B cell (primary cell): ENCODE data around the gene NR1H3. TPM values are rescaled to one million over a fixed set of nuclear protein-coding genes. Genes with fewer than 3 reads are reported as not detected.

ENCODE experiments used
- ATAC-seq: fragments of 200-7000 bp; cut with Tn5 transposase; one replicate; pipeline ENCODE4 v1.10.0; 2021; ENCODE audit warnings: low read depth, mild to moderate bottlenecking, moderate number of reproducible peaks, moderate library complexity
- CTCF ChIA-PET: fragments of 350-600 bp; sonication (Branson Sonifier 250); formaldehyde crosslinking; loops from one replicate; lab custom pipeline; 2021; ENCODE audit warnings: antibody characterized with exemption, inconsistent platforms; lab: Charles Lee
- POLR2A ChIA-PET: fragments of 350-600 bp; sonication (Branson Sonifier 250); formaldehyde crosslinking; loops from one replicate; lab custom pipeline; 2021; ENCODE audit warnings: antibody characterized with exemption; lab: Charles Lee
- DNase-seq: peaks from one replicate; pipeline ENCODE4 v3.0.0; 2013
- H2AFZ ChIP-seq: 2 replicates; pipeline ENCODE4 v1.6.1; 2012; ENCODE audit warnings: mild to moderate bottlenecking, low read depth, low read length; ENCODE audit not compliant: insufficient read depth, poor library complexity, severe bottlenecking
- H3K27ac ChIP-seq, 2 donors: 1 replicate in 1 of 2; 2 replicates in 1 of 2; pipeline ENCODE4 v1.5.1; 2012 to 2013; ENCODE audit warnings: low read length in 2 of 2, mild to moderate bottlenecking in 2 of 2, moderate library complexity in 1 of 2
- H3K27me3 ChIP-seq, 4 experiments: fragments of 200-600 bp in 1 of 4; sonication (generic) in 1 of 4; replicated peaks in 1 of 4; 1 replicate in 2 of 4; 2 replicates in 2 of 4; pipeline versions ENCODE4 v1.6.1 to v1.7.0; 2013 to 2016; ENCODE audit warnings: low read length in 3 of 4, mild to moderate bottlenecking in 2 of 4, mixed read lengths in 1 of 4, moderate library complexity in 1 of 4; ENCODE audit not compliant: insufficient read depth in 4 of 4, control insufficient read depth in 3 of 4; ENCODE audit errors: control extremely low read depth in 1 of 4
- H3K36me3 ChIP-seq, 2 experiments: replicated peaks in 1 of 2; 1 replicate in 1 of 2; 2 replicates in 1 of 2; pipeline versions ENCODE4 v1.6.1 to v1.7.1; 2013; ENCODE audit warnings: low read length in 1 of 2; ENCODE audit not compliant: insufficient read depth in 2 of 2, control insufficient read depth in 1 of 2; ENCODE audit errors: control extremely low read depth in 1 of 2, extremely low read depth in 1 of 2
- H3K4me1 ChIP-seq, 2 donors: fragments of 200-600 bp in 1 of 2; sonication (generic) in 1 of 2; 1 replicate in 1 of 2; 2 replicates in 1 of 2; pipeline versions ENCODE4 v1.5.1 to v1.6.1; 2013 to 2017; ENCODE audit warnings: low read length in 2 of 2; ENCODE audit not compliant: control insufficient read depth in 2 of 2, insufficient read depth in 2 of 2
- H3K4me2 ChIP-seq: replicated peaks from 2 replicates; pipeline ENCODE3; 2012; ENCODE audit warnings: mild to moderate bottlenecking, low read depth, low read length; ENCODE audit not compliant: poor library complexity, severe bottlenecking
- H3K4me3 ChIP-seq, 5 experiments: fragments of 200-600 bp in 1 of 5; sonication (generic) in 1 of 5; 1 replicate in 3 of 5; 2 replicates in 2 of 5; pipeline versions ENCODE4 v1.5.1 to v1.7.0; 2011 to 2016; ENCODE audit warnings: low read length in 4 of 5, mild to moderate bottlenecking in 4 of 5, low read depth in 2 of 5, control low read depth in 1 of 5, moderate library complexity in 1 of 5; ENCODE audit not compliant: insufficient read depth in 1 of 5; ENCODE audit errors: control extremely low read depth in 1 of 5, extremely low read depth in 1 of 5
- H3K79me2 ChIP-seq: fragments of 200-600 bp; sonication (generic); one replicate; pipeline ENCODE4 v1.6.0; 2016; ENCODE audit warnings: low read length; ENCODE audit not compliant: control insufficient read depth, insufficient read depth
- H3K9ac ChIP-seq: fragments of 200-600 bp; sonication (generic); 2 replicates; pipeline ENCODE4 v1.6.1; 2017; ENCODE audit warnings: mild to moderate bottlenecking, low read length, moderate library complexity
- H3K9me3 ChIP-seq, 3 donors: one replicate each; pipeline versions ENCODE4 v1.6.1 to v1.7.1; 2013; ENCODE audit warnings: low read length in 2 of 3; ENCODE audit not compliant: control insufficient read depth in 2 of 3, insufficient read depth in 1 of 3; ENCODE audit errors: control extremely low read depth in 1 of 3
- H4K20me1 ChIP-seq: 2 replicates; pipeline ENCODE4 v1.6.0; 2012; ENCODE audit warnings: mild to moderate bottlenecking, low read length; ENCODE audit not compliant: insufficient read depth, control insufficient read depth, poor library complexity, severe bottlenecking
- H3K27ac Mint-ChIP-seq: one replicate; pipeline ENCODE4 v1.8.0; 2021; ENCODE audit warnings: mixed read lengths
- H3K27me3 Mint-ChIP-seq: one replicate; pipeline ENCODE4 v1.8.0; 2021; ENCODE audit warnings: mixed read lengths
- H3K4me1 Mint-ChIP-seq: one replicate; pipeline ENCODE4 v1.8.0; 2021; ENCODE audit warnings: mixed read lengths
- H3K4me3 Mint-ChIP-seq: one replicate; pipeline ENCODE4 v1.8.0; 2021; ENCODE audit warnings: mixed read lengths
- H3K9me3 Mint-ChIP-seq: one replicate; pipeline ENCODE4 v1.8.0; 2022; ENCODE audit warnings: mixed read lengths; ENCODE audit not compliant: insufficient read depth
- EZH2 ChIP-seq: IDR thresholded peaks from 2 replicates; pipeline ENCODE4 v1.6.1; 2012; ENCODE audit warnings: borderline replicate concordance, low read depth, mild to moderate bottlenecking, moderate library complexity, low read length; ENCODE audit not compliant: insufficient read depth, poor library complexity, severe bottlenecking
- WGBS: methylation state at CpG from one replicate; pipeline ENCODE4 v1.1.5; 2013; ENCODE audit warnings: missing lambda C conversion rate; ENCODE audit not compliant: insufficient coverage; 5-methylcytosine and 5-hydroxymethylcytosine counted together
- intact Hi-C: fragments of 100-400 bp; cut with micrococcal nuclease; formaldehyde crosslinking; loops from one replicate; pipeline ENCODE4 v1.10.0; 2022
- polyA plus RNA-seq: library from polyadenylated mRNA; depleted of rRNA; stranded (reverse); fragments of >200 nt; gene quantifications from 2 replicates; pipeline ENCODE4 v1.2.3, GENCODE V29; 2012
- total RNA-seq, 2 donors: library from RNA; stranded (reverse); fragments of 120-200 nt in 1 of 2; gene quantifications; 1 replicate in 1 of 2; 2 replicates in 1 of 2; pipeline versions ENCODE4 v1.2.3 to v1.2.4, GENCODE V29; 2013 to 2022
- TF ChIP-seq, protein P1 (sequence below): fragments of 200-600 bp; IDR thresholded peaks from one replicate; pipeline ENCODE4 v1.8.0; 2022; ENCODE audit warnings: antibody characterized with exemption, mild to moderate bottlenecking

The NR1H3 gene
- total and polyA plus RNA-seq, 2 donors (not counting 1 experiment from before 2014, with no cell fraction given), result 8.4 to 9.6 TPM

DNA sequence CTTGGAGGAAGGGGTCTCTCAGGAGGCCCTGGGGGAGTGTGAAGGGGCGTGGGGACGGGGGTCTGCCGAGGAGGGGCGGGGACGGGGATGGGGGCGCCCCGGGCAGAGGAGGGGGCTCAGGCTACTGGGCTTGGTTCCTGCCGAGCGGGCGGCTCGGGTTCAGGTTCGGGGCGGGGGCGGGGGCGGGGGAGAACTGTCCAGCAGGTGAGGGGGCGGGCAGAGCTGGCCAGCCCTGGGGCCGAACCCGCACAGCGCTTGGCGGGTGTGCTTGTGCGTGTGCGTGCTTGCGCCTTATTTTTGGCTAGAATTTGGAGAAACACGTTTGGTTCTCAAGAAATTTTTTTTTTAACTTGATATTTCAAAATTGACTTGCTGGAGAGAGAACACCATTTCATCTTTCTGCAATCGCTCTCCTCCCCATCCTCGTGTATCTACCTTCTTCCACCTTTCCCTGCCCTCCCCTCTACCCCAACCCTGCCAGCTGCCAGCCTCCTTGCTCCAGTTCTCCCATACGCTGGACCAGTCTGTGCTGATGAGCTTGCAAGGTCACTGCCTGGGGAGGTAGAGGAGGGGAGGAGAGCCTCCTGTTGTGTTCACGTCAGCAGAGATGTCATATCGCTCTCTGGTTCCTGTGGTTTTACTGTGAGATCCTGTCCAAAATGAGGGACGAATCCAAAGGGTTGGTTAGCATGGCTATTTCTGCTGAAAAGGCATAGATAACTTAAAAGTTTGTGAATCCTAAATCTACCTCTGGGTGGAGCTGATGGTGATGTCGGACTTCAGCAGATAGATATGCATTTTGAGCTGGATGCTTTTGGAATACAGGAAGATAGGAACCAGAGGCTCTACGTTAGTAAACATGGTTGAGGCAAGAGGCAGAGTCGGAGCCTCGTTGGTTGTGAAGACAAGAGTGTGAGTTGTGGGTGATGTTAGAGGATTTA lies 12.8 kb downstream of the NR1H3 start:
- H3K27me3 Mint-ChIP-seq, result no peaks in the 10 kb centered on the region
- Histone ChIP-seq H3K9me3 (no peaks in the 10 kb centered on the region), H4K20me1 (peaks cover 42% of the 10 kb centered on the region), H3K4me3 (peak overlapping the region; percentile 54 to 89 (median 84)), H3K4me1 (peaks cover 42 to 43% of the 10 kb centered on the region in 2 donors), H3K79me2 (peaks cover 53% of the 10 kb centered on the region), H3K36me3 (peaks cover 0 to 18% of the 10 kb centered on the region in 2 experiments), H2AFZ (peak overlapping the region; percentile 96), H3K27me3 (no peaks in the 10 kb centered on the region), H3K27ac (peak overlapping the region; percentile 56 to 92), H3K4me2 (peak overlapping the region; percentile 94), H3K9ac (peak overlapping the region; percentile 81)
- DNase-seq (peak; percentile 53), ATAC-seq (no peak)
- peak overlapping the region; percentile 86 for H3K27ac Mint-ChIP-seq
- CTCF ChIA-PET, result interaction anchor here (0.9 to 2.1 kb wide), 8 partner anchors 12 to 183 kb away, joined by 3 to 8 read pairs (median 4); partner anchors contain the start of genes ACP2 and DDB2
- TF ChIP-seq, protein P1, sequence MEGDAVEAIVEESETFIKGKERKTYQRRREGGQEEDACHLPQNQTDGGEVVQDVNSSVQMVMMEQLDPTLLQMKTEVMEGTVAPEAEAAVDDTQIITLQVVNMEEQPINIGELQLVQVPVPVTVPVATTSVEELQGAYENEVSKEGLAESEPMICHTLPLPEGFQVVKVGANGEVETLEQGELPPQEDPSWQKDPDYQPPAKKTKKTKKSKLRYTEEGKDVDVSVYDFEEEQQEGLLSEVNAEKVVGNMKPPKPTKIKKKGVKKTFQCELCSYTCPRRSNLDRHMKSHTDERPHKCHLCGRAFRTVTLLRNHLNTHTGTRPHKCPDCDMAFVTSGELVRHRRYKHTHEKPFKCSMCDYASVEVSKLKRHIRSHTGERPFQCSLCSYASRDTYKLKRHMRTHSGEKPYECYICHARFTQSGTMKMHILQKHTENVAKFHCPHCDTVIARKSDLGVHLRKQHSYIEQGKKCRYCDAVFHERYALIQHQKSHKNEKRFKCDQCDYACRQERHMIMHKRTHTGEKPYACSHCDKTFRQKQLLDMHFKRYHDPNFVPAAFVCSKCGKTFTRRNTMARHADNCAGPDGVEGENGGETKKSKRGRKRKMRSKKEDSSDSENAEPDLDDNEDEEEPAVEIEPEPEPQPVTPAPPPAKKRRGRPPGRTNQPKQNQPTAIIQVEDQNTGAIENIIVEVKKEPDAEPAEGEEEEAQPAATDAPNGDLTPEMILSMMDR, result no peak
- no peak for TF ChIP-seq EZH2
- no peaks in the 10 kb centered on the region for H3K9me3 Mint-ChIP-seq
- POLR2A ChIA-PET, result interaction anchor here (0.6 to 1.4 kb wide), 5 partner anchors 22 to 651 kb away, joined by 3 to 4 read pairs (median 4); partner anchors contain the start of genes ACP2 and DDB2
- peak overlapping the region; percentile 89 for H3K4me3 Mint-ChIP-seq
- 1% methylated on average over 13 of the region's 34 CpGs for WGBS
- H3K4me1 Mint-ChIP-seq, result peaks cover 52% of the 10 kb centered on the region
- intact Hi-C loops, result loop anchor here (2.0 kb wide), 1 partner anchor 496 kb away; the partner anchor contains the start of gene FNBP4
